BJ (cell line): ENCODE measurements around the gene LRRC45. TPM values are rescaled to one million over a fixed set of nuclear protein-coding genes. Genes with fewer than 3 reads are reported as not detected.

Experiments
- CTCF ChIA-PET: fragments of 350-600 bp; formaldehyde crosslinking; extraction: SDS; loops from one replicate; lab custom pipeline; 2021; ENCODE audit warnings: antibody characterized with exemption, inconsistent platforms; lab: Yijun Ruan, JAX
- POLR2A ChIA-PET: fragments of 300-600 bp; sonication (Branson Sonifier 250); formaldehyde crosslinking; extraction: SDS; loops from one replicate; lab custom pipeline; 2021; ENCODE audit warnings: antibody characterized with exemption; lab: Charles Lee
- DNase-seq: peaks from one replicate; pipeline ENCODE4 v3.0.0-alpha.2; 2011; ENCODE audit warnings: low read depth
- H3K27me3 ChIP-seq: 2 replicates; pipeline ENCODE4 v1.6.0; 2011; ENCODE audit warnings: low read length; ENCODE audit not compliant: control insufficient read depth, insufficient read depth
- H3K36me3 ChIP-seq: 2 replicates; pipeline ENCODE4 v1.5.1; 2011; ENCODE audit warnings: low read length; ENCODE audit not compliant: control insufficient read depth, insufficient read depth
- H3K4me3 ChIP-seq: 2 replicates; pipeline ENCODE4 v1.5.1; 2011; ENCODE audit warnings: low read depth, mild to moderate bottlenecking, control low read depth, low read length
- polyA plus RNA-seq: library from polyadenylated mRNA; depleted of rRNA; stranded (reverse); fragments of >200 nt; gene quantifications from 2 replicates; pipeline ENCODE4 v1.2.3, GENCODE V29; 2011
- TF ChIP-seq, protein P1 (sequence below): IDR thresholded peaks from 2 replicates; pipeline ENCODE4 v1.5.1; 2011; ENCODE audit warnings: low read depth, mild to moderate bottlenecking, control low read depth, inconsistent platforms, low read length, moderate library complexity; ENCODE audit not compliant: insufficient read depth

Gene LRRC45
- polyA plus RNA-seq, 1 experiment, result 6.0 TPM

DNA sequence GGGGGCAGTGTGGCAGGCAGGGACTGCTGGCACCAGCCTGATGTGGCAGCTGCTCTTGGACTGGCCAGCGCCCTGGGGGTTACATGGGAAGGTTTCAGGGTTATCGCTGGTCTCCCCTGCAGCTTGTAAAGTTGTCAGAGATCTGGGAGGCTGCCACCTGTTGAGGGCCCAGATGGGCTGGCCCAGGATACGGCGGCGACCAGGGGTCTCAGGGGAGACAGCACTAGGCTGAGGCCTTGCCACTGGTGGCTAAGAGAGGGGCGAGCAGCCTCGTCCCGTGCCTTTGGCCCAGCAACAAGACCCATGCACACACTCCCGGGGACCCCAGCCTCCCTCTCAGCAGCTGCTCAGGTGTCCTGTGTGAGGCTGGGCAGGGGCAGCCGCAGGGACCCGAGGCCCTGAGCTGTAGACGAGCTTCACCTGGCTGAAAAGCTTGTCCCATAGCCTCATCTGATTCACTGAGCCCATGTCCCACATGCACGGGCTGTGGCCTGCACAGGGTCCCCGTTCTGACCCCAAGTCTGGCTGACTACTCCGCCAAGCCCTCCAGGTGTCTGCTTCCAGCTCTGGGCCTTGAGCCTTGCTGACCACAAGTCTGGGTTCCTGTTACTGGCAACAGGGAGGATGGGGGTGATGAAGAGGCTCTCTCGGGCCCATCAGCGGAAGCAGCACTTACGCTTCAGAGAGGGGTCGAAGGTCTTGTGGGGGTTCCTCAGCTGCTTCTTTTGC, 36.3 kb downstream of the LRRC45 start:
- TF ChIP-seq, protein P1, sequence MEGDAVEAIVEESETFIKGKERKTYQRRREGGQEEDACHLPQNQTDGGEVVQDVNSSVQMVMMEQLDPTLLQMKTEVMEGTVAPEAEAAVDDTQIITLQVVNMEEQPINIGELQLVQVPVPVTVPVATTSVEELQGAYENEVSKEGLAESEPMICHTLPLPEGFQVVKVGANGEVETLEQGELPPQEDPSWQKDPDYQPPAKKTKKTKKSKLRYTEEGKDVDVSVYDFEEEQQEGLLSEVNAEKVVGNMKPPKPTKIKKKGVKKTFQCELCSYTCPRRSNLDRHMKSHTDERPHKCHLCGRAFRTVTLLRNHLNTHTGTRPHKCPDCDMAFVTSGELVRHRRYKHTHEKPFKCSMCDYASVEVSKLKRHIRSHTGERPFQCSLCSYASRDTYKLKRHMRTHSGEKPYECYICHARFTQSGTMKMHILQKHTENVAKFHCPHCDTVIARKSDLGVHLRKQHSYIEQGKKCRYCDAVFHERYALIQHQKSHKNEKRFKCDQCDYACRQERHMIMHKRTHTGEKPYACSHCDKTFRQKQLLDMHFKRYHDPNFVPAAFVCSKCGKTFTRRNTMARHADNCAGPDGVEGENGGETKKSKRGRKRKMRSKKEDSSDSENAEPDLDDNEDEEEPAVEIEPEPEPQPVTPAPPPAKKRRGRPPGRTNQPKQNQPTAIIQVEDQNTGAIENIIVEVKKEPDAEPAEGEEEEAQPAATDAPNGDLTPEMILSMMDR, result no peak
- Histone ChIP-seq H3K27me3 (no peaks in the 10 kb centered on the region), H3K36me3 (peaks cover 64% of the 10 kb centered on the region), H3K4me3 (no peak overlapping the region)
- DNase-seq, result no peak
- POLR2A ChIA-PET, result no interaction called here
- CTCF ChIA-PET, result interaction anchor here (2.5 kb wide), 1 partner anchor 29 kb away, joined by 7 read pairs; no protein-coding TSS in a partner anchor

- DNase-seq, result no peak
- H3K4me3 ChIP-seq, result no peak overlapping the region
- CTCF ChIA-PET, result interaction anchor here (2.5 kb wide), 1 partner anchor 30 kb away, joined by 7 read pairs; no protein-coding TSS in a partner anchor
- H3K27me3 ChIP-seq, result no peaks in the 10 kb centered on the region
- POLR2A ChIA-PET, result no interaction called here
- TF ChIP-seq, protein P1, result no peak
- H3K36me3 ChIP-seq, result peaks cover 61% of the 10 kb centered on the region
These were observed 36.9 kb downstream of the LRRC45 start for GRCh38 chr17:82060001-82060380.

- TF ChIP-seq, protein P1, result no peak
- ChIA-PET POLR2A (no interaction called here), CTCF (interaction anchor here (1.0 kb wide), 1 partner anchor 23 kb away, joined by 3 read pairs; the partner anchor contains the start of gene DCXR)
- Histone ChIP-seq H3K4me3 (no peak overlapping the region), H3K27me3 (no peaks in the 10 kb centered on the region), H3K36me3 (peaks cover 56% of the 10 kb centered on the region)
- no peak for DNase-seq
These were observed 37.5 kb downstream of the LRRC45 start for GRCh38 chr17:82060614-82061013.

GRCh38 chr17:82061047-82061925, 38.2 kb downstream of the LRRC45 start:
- no peaks in the 10 kb centered on the region for H3K27me3 ChIP-seq
- TF ChIP-seq, protein P1, result no peak
- POLR2A ChIA-PET, result no interaction called here
- CTCF ChIA-PET, result interaction anchor here (1.0 kb wide), 1 partner anchor 24 kb away, joined by 3 read pairs; the partner anchor contains the start of gene DCXR
- DNase-seq, result no peak
- no peak overlapping the region for H3K4me3 ChIP-seq
- peaks cover 49% of the 10 kb centered on the region for H3K36me3 ChIP-seq
